ENCODE data around the gene SPACA1. TPM values are rescaled to one million over a fixed set of nuclear protein-coding genes. Genes with fewer than 3 reads are reported as not detected.

Gene SPACA1
- total and polyA plus RNA-seq, 2 of the 8 experiments (the other 6 are each of a cell fraction or from before 2014, with no cell fraction given): not detected

GRCh38 chr6:88008411-88008810, 39.2 kb upstream of the SPACA1 start (continued):
- TF ChIP-seq CHD7 (IDR thresholded peaks at IDR 0.05; ENCODE audit: insufficient replicate concordance, low read length) (no peak), BACH1 (IDR thresholded peaks at IDR 0.05; ENCODE audit: low read length) (no peak), CBX8 (IDR thresholded peaks at IDR 0.05; ENCODE audit: borderline replicate concordance, low read depth, low read length) (no peak), ZNF274 (IDR thresholded peaks at IDR 0.05; ENCODE audit: borderline replicate concordance, extremely low read depth, low read length) (no peak), PHF8 (conservative IDR thresholded peaks at IDR 0.05; ENCODE audit: low read depth, low read length) (no peak), POU5F1 (IDR thresholded peaks at IDR 0.05; ENCODE audit: low read depth, low read length) (no peak), HDAC2 (IDR thresholded peaks at IDR 0.05; ENCODE audit: borderline replicate concordance in 1 of 2, low read depth in 2 of 2, low read length in 2 of 2) (no peak), KDM5A (IDR thresholded peaks at IDR 0.05; ENCODE audit: low read length) (no peak), EZH2 (IDR thresholded peaks at IDR 0.05; ENCODE audit: low read depth, low read length, severe bottlenecking) (no peak), KDM1A (IDR thresholded peaks at IDR 0.05; ENCODE audit: borderline replicate concordance, low read length) (no peak)
- TF ChIP-seq, protein P1, sequence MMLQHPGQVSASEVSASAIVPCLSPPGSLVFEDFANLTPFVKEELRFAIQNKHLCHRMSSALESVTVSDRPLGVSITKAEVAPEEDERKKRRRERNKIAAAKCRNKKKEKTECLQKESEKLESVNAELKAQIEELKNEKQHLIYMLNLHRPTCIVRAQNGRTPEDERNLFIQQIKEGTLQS (IDR thresholded peaks at IDR 0.05; ENCODE audit: insufficient read depth, low read depth, low read length): no peak

Data from H1 (cell line).